GM21515 (cell line): ENCODE measurements around the gene PDCD5.
"Not testable (repeated sequence)": the region's sequence is repeated elsewhere in the genome, so short reads cannot be mapped to it uniquely, and the experiment has no call there.

Source experiments
- ATAC-seq: cut with Tn5 transposase; IDR thresholded peaks from one replicate; pipeline ENCODE4 v1.9.1; 2021; ENCODE audit not compliant: unreplicated experiment

The PDCD5 gene

DNA sequence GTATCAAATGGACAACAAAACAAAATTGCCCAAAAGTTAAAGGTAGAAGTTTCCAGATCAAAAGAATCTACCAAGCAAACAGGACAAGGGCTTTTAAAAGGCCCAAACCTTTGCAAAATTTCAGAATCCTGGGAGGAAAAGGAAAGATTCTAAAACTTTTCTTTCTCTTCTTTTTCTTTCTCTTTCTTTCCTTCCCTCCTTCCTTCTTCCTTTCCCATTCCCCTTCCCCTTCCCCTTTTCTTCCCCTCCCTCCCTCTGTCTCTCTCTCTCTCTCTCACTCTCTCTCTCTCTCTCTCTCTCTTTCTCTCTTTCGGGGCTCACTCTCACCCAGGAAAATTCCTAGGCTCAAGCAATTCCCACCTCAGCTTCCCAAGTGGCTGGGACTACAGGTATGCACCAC, 4.2 kb upstream of the PDCD5 start:
- ATAC-seq: no peak

DNA sequence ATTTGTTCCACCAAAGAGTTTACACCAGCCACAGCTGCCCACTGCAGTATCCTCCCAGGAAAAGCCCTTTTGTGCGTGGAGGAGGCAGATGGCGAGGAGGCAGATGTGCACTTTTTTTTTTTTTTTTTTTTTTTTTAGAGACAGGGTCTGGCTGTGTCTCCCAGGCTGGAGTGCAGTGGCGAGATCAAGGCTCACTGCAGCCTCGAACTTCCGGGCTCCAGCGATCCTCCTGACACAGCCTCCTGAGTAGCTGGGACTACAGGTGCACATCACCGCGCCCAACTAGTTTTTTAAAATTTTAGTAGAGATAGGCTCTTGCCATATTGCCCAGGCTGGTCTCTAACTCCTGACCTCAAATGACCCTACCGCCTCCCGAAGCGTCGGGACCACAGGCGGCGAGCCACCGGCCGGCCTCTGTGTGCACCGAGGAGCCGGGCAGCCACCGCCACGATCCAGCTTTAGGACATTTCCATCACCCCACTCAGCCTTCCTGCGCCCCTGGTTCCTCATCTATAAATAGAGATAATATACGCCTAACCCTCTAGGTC, 563 bp upstream of the PDCD5 start:
- ATAC-seq: peak; percentile 17

DNA sequence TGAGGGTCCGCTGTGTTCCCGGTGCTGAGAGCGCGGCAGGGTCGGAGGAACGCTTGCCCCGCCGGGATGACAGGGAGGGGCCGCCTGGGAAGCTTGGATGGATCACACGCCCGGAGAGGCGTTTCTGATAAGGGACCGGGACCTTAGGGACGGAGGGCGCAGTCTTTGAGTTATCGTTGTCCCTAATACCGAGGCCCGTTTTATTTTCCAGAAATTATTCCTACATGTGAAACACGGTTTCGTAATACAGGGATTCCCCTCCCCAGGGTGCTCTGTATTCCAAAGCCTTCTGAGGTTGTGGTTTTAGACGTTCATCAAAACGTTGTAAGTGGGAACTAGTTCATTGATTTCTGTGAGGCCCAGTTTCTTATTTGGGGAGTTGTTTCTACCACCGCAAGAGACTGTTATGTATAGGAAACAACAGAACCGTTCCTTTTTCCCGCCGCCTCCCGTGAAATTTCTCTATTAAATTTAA, 752 bp downstream of the PDCD5 start:
- ATAC-seq: peak; percentile 3

DNA sequence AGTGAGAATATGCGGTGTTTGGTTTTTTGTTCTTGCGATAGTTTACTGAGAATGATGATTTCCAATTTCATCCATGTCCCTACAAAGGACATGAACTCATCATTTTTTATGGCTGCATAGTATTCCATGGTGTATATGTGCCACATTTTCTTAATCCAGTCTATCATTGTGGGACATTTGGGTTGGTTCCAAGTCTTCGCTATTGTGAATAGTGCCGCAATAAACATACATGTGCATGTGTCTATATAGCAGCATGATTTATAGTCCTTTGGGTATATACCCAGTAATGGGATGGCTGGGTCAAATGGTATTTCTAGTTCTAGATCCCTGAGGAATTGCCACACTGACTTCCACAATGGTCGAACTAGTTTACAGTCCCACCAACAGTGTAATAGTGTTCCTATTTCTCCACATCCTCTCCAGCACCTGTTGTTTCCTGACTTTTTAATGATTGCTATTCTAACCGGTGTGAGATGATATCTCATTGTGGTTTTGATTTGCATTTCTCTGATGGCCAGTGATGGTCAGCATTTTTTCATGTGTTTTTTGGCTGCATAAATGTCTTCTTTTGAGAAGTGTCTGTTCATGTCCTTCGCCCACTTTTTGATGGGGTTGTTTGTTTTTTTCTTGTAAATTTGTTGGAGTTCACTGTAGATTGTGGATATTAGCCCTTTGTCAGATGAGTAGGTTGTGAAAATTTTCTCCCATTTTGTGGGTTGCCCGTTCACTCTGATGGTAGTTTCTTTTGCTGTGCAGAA, 6.9 kb downstream of the PDCD5 start:
- ATAC-seq: not testable (repeated sequence)

DNA sequence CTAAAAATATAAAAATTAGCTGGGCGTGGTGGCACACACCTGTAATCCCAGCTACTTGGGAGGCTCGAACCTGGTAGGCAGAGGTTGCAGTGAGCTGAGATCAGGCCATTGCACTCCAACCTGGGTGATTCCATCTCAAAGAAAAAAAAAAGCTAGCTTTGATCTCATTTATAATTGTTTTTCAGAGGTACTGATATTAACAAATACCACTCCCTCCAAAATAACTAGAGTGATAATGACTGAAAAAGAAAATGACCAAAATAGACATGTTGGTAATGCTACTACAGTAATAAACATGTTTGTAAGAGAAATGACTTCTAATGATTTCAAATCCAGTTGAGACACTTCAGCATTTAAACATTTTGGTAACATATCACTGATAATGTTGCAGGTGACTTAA, 13.0 kb downstream of the PDCD5 start:
- ATAC-seq: no peak

DNA sequence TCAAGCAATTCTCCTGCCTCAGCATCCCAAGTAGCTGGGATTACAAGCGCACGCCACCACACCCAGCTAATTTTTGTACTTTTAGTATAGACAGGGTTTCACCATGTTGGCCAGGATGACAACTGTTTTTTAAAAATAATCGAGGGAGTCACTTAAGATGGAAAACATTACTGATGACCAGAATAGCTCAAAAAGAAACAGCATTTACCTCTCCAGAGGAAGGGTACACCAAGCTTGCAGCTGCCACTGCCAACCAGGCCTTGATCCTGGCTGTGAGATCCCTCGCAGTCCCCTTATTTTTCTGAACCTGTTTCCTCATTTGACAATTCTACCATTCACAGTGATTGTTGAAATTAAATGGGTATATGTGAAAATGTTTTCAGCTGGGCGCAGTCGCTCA, 14.5 kb downstream of the PDCD5 start:
- no peak for ATAC-seq

DNA sequence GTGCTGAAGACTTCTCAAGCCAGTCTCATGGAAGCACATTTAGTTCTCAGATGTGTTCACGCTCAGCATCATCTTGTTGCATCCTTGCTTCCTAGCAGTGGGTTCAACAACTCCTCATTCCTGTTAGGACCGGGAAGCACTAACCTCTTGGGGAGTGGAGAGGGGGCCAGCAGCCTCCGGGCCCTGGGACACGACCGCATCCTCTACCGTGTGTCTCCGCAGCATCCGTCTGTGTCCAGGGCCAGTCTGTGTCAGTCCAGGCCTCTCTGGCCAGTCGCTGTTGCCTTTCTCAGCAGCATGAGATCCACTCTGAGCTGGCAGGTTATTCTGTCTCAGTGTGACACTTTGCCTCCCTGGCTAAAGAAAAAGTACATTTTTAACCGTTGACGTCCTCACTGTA, 17.0 kb downstream of the PDCD5 start:
- ATAC-seq: no peak

DNA sequence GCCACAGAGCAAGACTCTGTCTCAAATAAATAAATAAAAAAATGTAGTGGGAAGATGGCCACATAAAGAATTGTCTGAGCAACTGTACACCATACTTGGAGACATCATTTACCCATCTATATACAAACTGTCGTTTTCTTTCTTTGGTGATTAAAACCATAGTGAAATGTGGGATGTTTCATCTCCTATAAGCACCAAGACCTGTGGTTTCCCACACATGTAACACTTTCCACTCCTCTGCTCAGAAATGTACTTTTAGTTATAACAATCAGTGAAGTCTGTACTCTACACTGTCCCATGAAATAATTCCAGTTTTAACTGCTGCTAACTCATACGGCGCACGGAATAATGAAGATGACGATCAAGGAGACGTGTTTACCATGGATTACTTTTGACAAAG, 18.3 kb downstream of the PDCD5 start:
- no peak for ATAC-seq

DNA sequence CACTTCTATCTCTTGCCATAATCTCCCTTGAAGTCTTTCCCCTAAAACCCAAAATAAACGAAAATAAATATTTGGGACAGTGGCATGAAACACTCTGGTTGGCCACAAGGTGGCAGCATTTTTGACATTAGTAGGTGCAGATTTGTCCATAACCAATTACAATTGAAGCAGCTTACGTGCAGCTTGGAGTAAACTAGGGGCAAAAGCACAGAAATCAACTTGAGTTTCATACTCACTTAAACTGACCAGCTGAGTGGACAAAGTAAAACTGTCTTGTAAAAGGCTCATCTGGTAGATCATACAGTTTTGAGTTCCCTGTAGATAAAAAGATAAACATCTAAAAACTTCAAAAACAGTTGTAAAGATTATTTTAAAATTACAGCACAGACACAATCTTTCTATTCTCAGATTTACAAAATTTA, 18.8 kb downstream of the PDCD5 start:
- no peak for ATAC-seq

DNA sequence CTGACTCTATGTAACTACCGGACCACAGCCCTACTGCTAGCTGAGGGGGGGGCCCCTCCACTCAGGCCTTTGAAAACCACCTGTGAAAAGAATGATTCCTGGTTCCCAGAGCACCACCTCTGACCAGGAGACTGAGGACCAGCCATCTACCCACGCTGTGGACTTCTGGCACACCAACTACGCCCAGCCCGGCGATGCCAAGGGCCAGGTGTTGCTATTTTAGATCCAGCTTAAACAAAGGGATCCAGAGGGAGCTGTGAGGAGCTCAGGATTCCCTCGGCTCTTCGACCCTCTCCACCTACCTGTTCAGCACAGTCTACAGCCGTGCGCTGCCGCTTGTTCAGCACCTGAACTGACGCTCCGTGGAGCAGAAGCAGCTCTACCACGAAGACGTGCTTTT, 23.0 kb downstream of the PDCD5 start:
- ATAC-seq: no peak

DNA sequence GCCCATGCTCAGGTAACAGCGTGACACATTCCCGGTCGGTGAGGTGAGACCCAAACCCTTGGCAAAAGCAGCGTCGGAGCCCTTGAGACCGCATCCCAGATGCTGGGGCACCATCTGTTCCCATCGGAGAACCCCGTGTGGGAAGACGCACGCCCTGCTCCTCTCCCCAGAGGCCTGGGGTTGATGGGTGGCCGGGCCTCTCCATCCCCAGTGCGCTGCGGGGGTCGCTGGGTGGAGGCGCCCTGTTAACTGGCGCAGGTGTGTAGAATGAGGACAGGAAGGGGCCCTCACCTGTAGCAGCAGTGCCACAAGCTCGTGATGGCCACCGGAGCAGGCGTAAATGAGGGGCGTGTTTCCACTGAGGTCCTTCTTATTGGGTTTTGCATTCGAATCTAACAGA, 24.6 kb downstream of the PDCD5 start:
- no peak for ATAC-seq

DNA sequence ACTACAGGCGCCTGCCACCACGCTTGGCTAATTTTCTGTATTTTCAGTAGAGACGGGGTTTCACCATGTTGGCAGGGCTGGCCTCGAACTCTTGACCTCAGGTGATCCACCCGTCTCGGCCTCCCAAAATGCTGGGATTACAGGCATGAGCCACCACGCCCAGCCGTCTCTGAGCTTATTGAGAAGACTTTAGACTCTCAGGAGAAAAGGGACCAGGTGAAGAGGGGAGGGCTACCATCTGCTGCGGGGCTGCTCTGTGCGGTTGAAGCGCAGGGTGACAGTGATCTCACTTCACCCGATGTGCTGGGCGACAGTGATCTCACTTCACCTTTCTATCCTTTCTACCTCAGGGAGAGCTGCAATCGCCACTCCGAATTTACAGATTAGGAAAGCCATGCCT, 25.3 kb downstream of the PDCD5 start:
- ATAC-seq: no peak

DNA sequence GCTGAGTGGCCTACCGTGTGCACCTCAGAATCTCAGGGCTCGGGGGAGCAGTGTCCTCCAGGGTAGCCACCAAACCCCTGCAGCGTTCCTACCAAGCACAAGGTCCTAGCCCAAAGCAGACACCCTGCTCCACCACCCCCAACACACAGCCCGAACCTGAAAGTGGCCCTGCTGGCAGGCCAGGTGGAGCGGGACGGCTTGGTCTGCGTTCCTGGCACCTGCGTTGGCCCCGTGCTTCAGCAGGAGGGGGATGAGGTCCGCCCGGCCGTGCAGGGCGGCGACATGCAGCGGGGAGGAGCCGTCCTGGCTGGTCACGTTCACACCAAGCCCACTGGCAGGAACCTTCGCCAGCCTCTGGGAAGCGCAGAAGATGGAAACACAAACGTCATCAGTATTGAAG, 26.5 kb downstream of the PDCD5 start:
- no peak for ATAC-seq

DNA sequence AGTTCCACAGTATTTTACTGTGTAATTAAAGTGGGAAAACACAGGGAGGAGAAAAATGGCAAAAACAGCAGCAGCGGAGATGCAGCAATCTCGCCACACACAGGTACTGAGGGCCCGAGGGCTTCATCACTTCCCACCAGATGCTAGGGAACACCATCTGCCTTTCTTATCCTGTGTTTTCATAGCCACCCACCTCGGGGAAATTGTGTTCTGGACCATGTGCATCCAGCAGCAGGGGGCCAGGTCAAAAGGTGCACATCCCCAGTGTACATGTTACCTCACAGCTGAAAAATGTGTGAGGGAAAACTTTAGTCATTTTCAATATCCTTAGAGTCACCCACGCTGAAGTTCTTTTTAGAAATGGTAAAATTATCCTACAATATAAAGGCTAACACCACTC, 30.2 kb downstream of the PDCD5 start:
- ATAC-seq: no peak

DNA sequence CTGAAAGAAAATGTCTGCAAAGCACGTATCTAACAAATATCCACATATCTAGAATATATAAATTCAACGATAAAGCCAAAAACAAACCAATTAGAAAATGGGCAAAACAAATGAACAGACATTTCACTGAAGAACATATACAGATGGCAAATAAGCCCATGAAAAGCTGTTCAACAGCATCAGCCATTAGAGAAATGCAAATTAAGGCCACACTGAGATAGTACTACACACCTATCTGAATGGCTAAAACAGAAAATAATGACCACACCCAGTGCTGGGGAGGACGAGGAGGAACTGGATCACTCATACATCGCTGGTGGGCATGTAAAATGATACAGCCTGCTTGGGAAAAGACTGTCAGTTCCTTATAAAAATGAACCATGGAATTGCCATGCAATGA, 32.0 kb downstream of the PDCD5 start:
- no peak for ATAC-seq

DNA sequence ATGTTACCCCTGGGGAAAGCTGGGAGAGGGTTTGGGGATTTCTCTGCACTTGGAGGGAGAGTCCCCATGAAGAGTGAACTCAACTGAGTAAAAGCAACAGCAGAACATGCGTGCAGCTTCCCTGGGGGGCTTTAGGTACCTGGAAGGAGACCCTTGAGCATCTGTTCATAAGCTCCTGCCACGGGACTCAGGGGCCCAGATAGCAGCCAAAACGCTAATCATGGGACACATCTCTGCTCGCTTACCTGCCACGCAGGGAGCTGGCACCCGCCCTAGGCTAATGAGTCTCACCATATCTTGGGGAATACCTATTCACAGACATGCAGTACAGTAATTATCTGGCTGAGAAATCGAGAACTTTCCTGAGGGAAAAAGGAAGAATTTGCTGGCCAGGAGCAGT, 33.9 kb downstream of the PDCD5 start:
- no peak for ATAC-seq

DNA sequence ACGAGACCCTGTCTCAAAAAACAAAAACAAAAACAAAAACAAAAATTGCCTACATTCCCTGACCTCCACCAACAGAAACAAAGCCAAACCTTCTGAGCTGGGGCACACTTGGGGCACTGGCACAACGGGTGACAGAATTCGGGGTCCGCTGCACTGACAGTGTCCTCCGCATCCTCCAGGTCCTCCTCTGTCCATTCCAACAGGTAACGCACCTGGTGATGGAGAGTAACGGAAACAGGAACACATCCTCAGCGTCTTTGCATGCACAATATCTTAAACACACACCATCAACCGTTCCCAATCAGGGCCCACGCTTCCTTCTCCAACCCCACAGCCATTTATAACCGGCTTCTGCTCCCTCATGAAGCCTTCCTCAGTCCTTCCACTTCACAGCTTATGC, 34.6 kb downstream of the PDCD5 start:
- no peak for ATAC-seq

DNA sequence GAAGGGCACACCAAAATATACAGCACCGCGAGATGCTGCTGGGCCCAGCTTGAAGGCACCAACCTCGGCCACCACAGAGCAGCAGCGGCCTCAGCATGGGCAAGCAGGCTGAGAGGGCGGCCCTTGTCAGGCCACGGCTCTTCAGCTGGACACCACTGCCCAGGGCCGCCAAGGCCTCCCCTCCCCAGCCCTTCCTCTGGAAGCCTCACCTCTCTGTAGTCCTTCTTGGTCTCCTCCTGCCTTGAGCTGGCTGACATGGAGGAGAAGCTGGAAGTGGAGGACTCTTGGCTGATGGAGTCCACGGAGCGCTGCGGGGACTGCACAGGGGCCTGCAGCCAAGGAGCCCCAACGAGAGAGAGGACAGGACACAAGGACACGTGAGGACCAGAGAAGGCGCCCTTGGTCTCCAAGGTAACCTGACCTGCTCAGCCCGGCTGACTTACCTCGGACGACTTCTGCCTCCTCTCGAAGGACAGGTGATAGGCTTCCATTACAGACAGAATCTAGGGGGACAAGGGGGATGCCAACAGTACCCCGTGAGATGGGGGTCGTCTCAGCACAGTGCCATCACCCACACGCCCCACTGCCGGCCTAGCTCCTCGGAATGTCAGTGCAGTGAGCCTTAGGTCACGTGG, 38.2 kb downstream of the PDCD5 start:
- ATAC-seq: no peak

DNA sequence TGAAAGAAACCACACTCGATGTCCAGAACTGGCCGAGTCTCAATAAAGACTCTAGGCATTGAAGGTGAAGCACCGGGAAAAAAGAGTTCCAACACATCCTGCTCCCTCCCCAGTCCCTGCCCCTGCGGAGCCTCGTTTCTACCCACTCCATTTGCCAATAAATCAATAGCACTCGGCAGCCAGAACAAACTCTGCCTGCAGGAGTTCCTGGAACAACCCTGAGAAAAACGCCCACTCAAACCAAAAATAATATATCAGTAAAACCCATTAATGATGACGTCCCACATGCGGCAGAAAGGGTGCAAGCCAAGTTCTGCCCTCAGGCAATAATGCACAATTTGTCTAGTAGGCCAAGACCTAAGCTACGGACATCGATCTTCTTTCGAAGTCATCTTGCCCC, 41.0 kb downstream of the PDCD5 start:
- ATAC-seq: no peak

DNA sequence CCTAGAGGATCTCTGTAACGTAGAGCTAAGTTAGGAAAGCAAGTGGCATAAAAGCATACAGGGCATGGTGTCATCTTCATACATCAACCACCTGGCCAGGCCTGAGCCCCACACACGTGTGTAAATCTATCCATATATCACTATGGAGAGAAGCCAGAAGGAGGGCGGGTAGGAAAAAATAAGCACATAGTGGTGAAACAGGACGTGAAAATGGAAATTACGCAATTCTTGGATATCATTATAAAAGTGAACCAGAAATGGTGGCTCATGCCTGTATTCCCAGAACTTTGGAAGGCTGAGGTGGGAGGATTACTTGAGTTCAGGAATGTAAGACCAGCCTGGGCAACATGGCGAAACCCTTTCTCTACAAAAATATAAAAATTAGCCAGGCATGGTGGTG, 43.4 kb downstream of the PDCD5 start:
- no peak for ATAC-seq

DNA sequence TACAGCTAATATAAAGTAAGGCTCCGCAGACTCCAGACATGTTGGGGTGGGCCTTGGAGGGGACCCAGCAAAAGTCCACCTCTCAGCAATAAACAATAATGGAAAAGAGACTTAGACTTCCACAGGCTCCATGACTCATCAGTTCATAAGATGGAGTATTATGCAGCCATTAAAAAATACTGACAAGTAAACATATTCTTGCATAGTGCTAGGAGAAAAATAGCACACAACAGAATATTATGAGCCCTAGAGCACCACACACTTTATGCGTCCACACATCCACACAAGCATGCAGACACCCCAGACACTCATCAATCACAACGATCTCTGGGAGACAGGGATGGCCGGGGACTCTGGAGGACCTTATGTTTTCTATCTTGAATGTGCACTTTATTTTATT, 46.0 kb downstream of the PDCD5 start:
- no peak for ATAC-seq

DNA sequence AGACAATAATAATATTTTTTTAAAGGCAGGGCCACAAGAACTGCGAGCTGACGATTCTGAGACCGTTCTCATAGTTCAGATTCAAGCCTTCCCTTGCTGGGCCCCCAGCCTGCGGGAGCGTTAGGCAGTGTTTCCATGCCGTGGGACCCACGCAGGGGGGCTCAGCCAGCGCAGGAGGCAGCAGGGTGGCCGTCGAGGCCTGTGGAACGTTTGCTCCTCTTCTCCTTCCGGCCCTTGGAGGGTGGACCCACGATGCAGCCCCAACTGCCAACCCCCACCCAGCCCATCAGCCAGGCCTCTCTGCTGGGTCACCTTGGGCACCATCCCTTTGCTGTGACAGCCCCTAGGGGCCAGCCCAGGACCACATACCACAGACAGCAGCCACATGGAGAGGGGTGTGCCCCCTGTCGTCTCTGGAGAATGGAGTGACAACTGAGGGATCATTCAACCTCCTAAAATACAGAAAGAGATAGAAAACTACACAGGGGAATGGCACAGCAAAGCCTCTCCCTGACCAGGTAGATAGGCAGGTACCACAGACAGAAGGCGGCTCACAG, 46.8 kb downstream of the PDCD5 start:
- ATAC-seq: no peak
